Femur (tissue), 1 donor: ENCODE data around the gene NDFIP2.

Source experiments
- DNase-seq: peaks from one replicate; pipeline ENCODE4 v3.0.0-alpha.2; 2017

The NDFIP2 gene

GRCh38 chr13:79462895-79463294, 18.1 kb upstream of the NDFIP2 start:
- DNase-seq = no peak

- no peak for DNase-seq
Measured at GRCh38 chr13:79463604-79464003, 17.4 kb upstream of the NDFIP2 start.

GRCh38 chr13:79466872-79467271, 14.1 kb upstream of the NDFIP2 start:
- DNase-seq = no peak

GRCh38 chr13:79468402-79468801, 12.6 kb upstream of the NDFIP2 start:
- no peak for DNase-seq

GRCh38 chr13:79468819-79469218, 12.1 kb upstream of the NDFIP2 start:
- DNase-seq = no peak

GRCh38 chr13:79469608-79470007, 11.3 kb upstream of the NDFIP2 start:
- DNase-seq = no peak

GRCh38 chr13:79470666-79471065, 10.3 kb upstream of the NDFIP2 start:
- no peak for DNase-seq

GRCh38 chr13:79475569-79475968, 5.4 kb upstream of the NDFIP2 start:
- DNase-seq = no peak

- DNase-seq = no peak
Measured at GRCh38 chr13:79477968-79478367, 3.0 kb upstream of the NDFIP2 start.

GRCh38 chr13:79479882-79480281, 1.1 kb upstream of the NDFIP2 start:
- DNase-seq = no peak

GRCh38 chr13:79481685-79482052, 714 bp downstream of the NDFIP2 start:
- DNase-seq = peak; percentile 24

- no peak for DNase-seq
Measured at GRCh38 chr13:79482281-79482970, 1.5 kb downstream of the NDFIP2 start.

GRCh38 chr13:79483086-79483706, 2.2 kb downstream of the NDFIP2 start:
- no peak for DNase-seq

- DNase-seq = peak; percentile 57
Measured at GRCh38 chr13:79485014-79485811, 4.3 kb downstream of the NDFIP2 start.

GRCh38 chr13:79486433-79487188, 5.7 kb downstream of the NDFIP2 start:
- no peak for DNase-seq

- DNase-seq = no peak
Measured at GRCh38 chr13:79490326-79490725, 9.4 kb downstream of the NDFIP2 start.

GRCh38 chr13:79490824-79491223, 9.9 kb downstream of the NDFIP2 start:
- no peak for DNase-seq

GRCh38 chr13:79491715-79492114, 10.8 kb downstream of the NDFIP2 start:
- DNase-seq = no peak

- no peak for DNase-seq
Measured at GRCh38 chr13:79492313-79492798, 11.4 kb downstream of the NDFIP2 start.

GRCh38 chr13:79492918-79493594, 12.1 kb downstream of the NDFIP2 start:
- DNase-seq = no peak

GRCh38 chr13:79496188-79496587, 15.2 kb downstream of the NDFIP2 start:
- no peak for DNase-seq

GRCh38 chr13:79497064-79497463, 16.1 kb downstream of the NDFIP2 start:
- DNase-seq = no peak
